Measurements from ENCODE around the gene SETD7. TPM values are rescaled to one million over a fixed set of nuclear protein-coding genes. Genes with fewer than 3 reads are reported as not detected.
"Not testable (repeated sequence)": the region's sequence is repeated elsewhere in the genome, so short reads cannot be mapped to it uniquely, and the experiment has no call there.

Gene SETD7
- total RNA-seq, 1 donor = 99.5 TPM

DNA sequence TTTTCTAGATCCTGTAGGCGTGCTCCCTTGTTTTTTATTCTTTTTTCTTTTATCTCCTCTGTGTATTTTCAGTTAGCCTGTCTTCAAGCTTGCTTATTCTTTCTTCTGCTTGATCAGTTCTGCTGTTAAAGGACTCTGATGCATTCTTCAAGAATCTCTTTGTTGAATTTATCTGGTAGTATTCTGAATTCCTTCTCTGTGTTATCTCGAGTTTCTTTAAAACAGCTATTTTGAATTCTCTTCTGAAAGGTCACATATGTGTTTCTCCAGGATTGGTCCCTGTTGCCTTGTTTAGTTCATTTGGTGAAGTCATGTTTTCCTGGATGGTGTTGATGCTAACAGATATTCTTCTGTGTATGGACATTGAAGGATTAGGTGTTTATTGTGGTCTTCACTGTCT lies 86.8 kb downstream of the SETD7 start:
- H3K4me2 ChIP-seq (ENCODE audit: insufficient read depth, low read length) = no peak overlapping the region
- H3K36me3 ChIP-seq (ENCODE audit: insufficient read depth, low read length) = peaks cover 12% of the 10 kb centered on the region
- no peaks in the 10 kb centered on the region for H3K27me3 ChIP-seq (ENCODE audit: insufficient read depth, low read length)
- no peak overlapping the region for H3K27ac ChIP-seq (ENCODE audit: low read depth, low read length)
- H3K4me1 ChIP-seq (ENCODE audit: insufficient read depth, low read length) = no peaks in the 10 kb centered on the region
- H3K9me3 ChIP-seq (ENCODE audit: low read depth, low read length) = no peaks in the 10 kb centered on the region
- TF ChIP-seq, protein P1, sequence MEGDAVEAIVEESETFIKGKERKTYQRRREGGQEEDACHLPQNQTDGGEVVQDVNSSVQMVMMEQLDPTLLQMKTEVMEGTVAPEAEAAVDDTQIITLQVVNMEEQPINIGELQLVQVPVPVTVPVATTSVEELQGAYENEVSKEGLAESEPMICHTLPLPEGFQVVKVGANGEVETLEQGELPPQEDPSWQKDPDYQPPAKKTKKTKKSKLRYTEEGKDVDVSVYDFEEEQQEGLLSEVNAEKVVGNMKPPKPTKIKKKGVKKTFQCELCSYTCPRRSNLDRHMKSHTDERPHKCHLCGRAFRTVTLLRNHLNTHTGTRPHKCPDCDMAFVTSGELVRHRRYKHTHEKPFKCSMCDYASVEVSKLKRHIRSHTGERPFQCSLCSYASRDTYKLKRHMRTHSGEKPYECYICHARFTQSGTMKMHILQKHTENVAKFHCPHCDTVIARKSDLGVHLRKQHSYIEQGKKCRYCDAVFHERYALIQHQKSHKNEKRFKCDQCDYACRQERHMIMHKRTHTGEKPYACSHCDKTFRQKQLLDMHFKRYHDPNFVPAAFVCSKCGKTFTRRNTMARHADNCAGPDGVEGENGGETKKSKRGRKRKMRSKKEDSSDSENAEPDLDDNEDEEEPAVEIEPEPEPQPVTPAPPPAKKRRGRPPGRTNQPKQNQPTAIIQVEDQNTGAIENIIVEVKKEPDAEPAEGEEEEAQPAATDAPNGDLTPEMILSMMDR (IDR thresholded peaks at IDR 0.05; ENCODE audit: extremely low read depth, low read depth, low read length) = no peak
- DNase-seq (ENCODE audit: insufficient read length, low spot score, missing footprints) = no peak
- peaks cover 33% of the 10 kb centered on the region for H4K20me1 ChIP-seq (ENCODE audit: insufficient read depth, low read length)
- peaks cover 63% of the 10 kb centered on the region for H3K79me2 ChIP-seq (ENCODE audit: insufficient read depth, low read length)
- H3K4me3 ChIP-seq (ENCODE audit: insufficient read depth, low read length) = no peak overlapping the region
- no peak overlapping the region for H2AFZ ChIP-seq (ENCODE audit: low read length)

DNA sequence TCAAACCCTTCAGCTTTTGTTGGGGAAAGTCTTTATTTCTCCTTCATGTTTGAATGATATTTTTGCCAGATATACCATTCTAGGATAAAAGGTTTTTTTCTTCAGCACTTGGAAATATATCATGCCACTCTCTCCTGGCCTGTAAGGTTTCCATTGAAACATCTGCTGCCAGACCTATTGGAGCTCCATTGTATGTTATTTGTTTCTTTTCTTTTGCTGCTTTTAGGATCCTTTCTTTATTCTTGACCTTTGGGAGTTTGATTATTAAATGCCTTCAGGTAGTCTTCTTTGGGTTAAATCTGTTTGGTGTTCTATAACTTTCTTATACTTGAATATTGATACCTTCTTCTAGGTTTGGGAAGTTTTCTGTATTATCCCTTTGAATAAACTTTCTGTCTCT lies 87.3 kb downstream of the SETD7 start:
- H3K79me2 ChIP-seq (ENCODE audit: insufficient read depth, low read length) = peaks cover 67% of the 10 kb centered on the region
- H3K9me3 ChIP-seq (ENCODE audit: low read depth, low read length); H3K4me1 ChIP-seq (ENCODE audit: insufficient read depth, low read length); H2AFZ ChIP-seq (ENCODE audit: low read length); H3K27me3 ChIP-seq (ENCODE audit: insufficient read depth, low read length); DNase-seq (ENCODE audit: insufficient read length, low spot score, missing footprints); H3K4me3 ChIP-seq (ENCODE audit: insufficient read depth, low read length); H3K4me2 ChIP-seq (ENCODE audit: insufficient read depth, low read length); H3K27ac ChIP-seq (ENCODE audit: low read depth, low read length): not testable (repeated sequence)
- H3K36me3 ChIP-seq (ENCODE audit: insufficient read depth, low read length) = peaks cover 12% of the 10 kb centered on the region
- peaks cover 33% of the 10 kb centered on the region for H4K20me1 ChIP-seq (ENCODE audit: insufficient read depth, low read length)

DNA sequence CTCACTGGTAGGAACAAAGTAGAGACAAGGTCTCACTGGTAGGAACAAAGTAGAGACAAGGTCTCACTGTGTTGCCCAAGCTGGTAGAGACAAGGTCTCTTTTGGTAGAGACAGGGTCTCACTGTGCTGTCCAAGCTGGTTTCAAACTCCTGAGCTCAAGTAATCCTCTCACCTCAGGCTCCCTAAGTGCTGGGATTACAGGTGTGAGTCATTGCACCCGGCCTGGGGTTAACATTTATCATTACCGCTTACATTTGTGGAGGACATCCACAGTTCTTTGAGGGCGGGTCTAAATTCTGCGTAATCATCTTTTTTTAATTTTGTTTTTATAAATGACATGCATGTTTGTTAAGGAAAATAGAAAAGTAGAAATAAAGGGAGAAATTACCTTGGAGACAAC lies 90.1 kb downstream of the SETD7 start:
- Histone ChIP-seq H4K20me1 (ENCODE audit: insufficient read depth, low read length) (peaks cover 32% of the 10 kb centered on the region), H3K79me2 (ENCODE audit: insufficient read depth, low read length) (peaks cover 70% of the 10 kb centered on the region), H3K27me3 (ENCODE audit: insufficient read depth, low read length) (no peaks in the 10 kb centered on the region), H2AFZ (ENCODE audit: low read length) (no peak overlapping the region), H3K4me2 (ENCODE audit: insufficient read depth, low read length) (no peak overlapping the region), H3K27ac (ENCODE audit: low read depth, low read length) (no peak overlapping the region), H3K4me1 (ENCODE audit: insufficient read depth, low read length) (no peaks in the 10 kb centered on the region), H3K36me3 (ENCODE audit: insufficient read depth, low read length) (peaks cover 3% of the 10 kb centered on the region), H3K4me3 (ENCODE audit: insufficient read depth, low read length) (no peak overlapping the region), H3K9me3 (ENCODE audit: low read depth, low read length) (no peaks in the 10 kb centered on the region)
- TF ChIP-seq, protein P1 (IDR thresholded peaks at IDR 0.05; ENCODE audit: extremely low read depth, low read depth, low read length) = no peak
- DNase-seq (ENCODE audit: insufficient read length, low spot score, missing footprints) = no peak

DNA sequence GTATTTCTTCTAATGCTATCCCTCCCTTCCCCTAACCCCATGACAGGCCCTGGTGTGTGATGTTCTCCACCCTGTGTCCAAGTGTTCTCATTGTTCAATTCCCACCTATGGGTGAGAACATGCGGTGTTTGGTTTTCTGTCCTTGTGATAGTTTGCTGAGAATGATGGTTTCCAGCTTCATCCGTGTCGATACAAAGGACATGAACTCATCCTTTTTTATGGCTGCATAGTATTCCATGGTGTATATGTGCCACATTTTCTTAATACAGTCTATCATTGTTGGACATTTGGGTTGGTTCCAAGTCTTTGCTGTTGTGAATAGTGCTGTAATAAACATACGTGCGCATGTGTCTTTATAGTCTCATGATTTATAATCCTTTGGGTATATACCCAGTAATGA lies 91.5 kb downstream of the SETD7 start:
- H3K4me2 ChIP-seq (ENCODE audit: insufficient read depth, low read length); H3K4me1 ChIP-seq (ENCODE audit: insufficient read depth, low read length); H3K4me3 ChIP-seq (ENCODE audit: insufficient read depth, low read length); DNase-seq (ENCODE audit: insufficient read length, low spot score, missing footprints); H2AFZ ChIP-seq (ENCODE audit: low read length); H3K36me3 ChIP-seq (ENCODE audit: insufficient read depth, low read length); H3K9me3 ChIP-seq (ENCODE audit: low read depth, low read length); H3K27me3 ChIP-seq (ENCODE audit: insufficient read depth, low read length); H3K27ac ChIP-seq (ENCODE audit: low read depth, low read length): not testable (repeated sequence)
- Histone ChIP-seq H3K79me2 (ENCODE audit: insufficient read depth, low read length) (peaks cover 68% of the 10 kb centered on the region), H4K20me1 (ENCODE audit: insufficient read depth, low read length) (peaks cover 26% of the 10 kb centered on the region)

DNA sequence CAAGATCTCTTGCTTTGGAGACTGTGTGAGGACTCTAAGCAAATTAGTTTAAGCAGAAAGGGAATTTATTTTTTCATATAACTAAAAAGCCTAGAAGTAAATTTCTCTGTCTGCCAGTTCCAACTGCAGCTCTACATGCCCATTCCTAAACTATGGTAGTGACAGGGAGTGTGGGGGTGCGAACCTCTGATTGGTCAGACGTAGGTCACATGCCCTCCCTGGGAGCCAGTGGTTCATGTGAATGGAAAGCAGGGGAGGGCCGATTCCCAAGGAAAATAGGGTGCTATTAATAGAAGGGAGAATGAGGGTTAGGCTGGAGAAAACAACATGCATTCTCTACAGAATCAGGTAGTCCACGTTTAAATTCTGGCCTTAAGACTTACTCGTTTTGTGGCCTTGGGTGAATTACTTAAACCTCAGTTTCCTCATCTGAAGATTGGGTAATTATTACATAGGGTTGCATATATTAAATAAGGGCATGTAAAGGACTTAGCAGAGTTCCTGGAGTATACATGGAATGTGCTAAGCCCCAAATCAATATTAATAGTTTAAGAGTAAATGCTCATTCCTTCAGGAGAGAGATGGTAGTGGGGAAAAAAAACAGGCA lies 94.9 kb downstream of the SETD7 start:
- Histone ChIP-seq H4K20me1 (ENCODE audit: insufficient read depth, low read length) (peaks cover 33% of the 10 kb centered on the region), H3K4me3 (ENCODE audit: insufficient read depth, low read length) (no peak overlapping the region), H3K36me3 (ENCODE audit: insufficient read depth, low read length) (peaks cover 3% of the 10 kb centered on the region), H3K4me2 (ENCODE audit: insufficient read depth, low read length) (no peak overlapping the region), H3K9me3 (ENCODE audit: low read depth, low read length) (no peaks in the 10 kb centered on the region), H3K4me1 (ENCODE audit: insufficient read depth, low read length) (peaks cover 8% of the 10 kb centered on the region), H2AFZ (ENCODE audit: low read length) (no peak overlapping the region), H3K27me3 (ENCODE audit: insufficient read depth, low read length) (no peaks in the 10 kb centered on the region), H3K79me2 (ENCODE audit: insufficient read depth, low read length) (peaks cover 75% of the 10 kb centered on the region), H3K27ac (ENCODE audit: low read depth, low read length) (no peak overlapping the region)
- no peak for DNase-seq (ENCODE audit: insufficient read length, low spot score, missing footprints)
- TF ChIP-seq, protein P1 (IDR thresholded peaks at IDR 0.05; ENCODE audit: extremely low read depth, low read depth, low read length) = no peak

Measured in osteoblast (primary cell).